Liver (tissue), 9 donors: Measurements from ENCODE around the gene HRH2. TPM values are rescaled to one million over a fixed set of nuclear protein-coding genes. Genes with fewer than 3 reads are reported as not detected.

ENCODE experiments used
- DNase-seq: peaks from one replicate; pipeline ENCODE4 v3.0.0-alpha.2; 2017; ENCODE audit warnings: low spot score
- H3K27ac ChIP-seq, 2 donors: one replicate each; pipeline ENCODE4 v1.7.0; 2013; ENCODE audit warnings: inconsistent platforms in 2 of 2, low read length in 2 of 2, control low read depth in 1 of 2, low read depth in 1 of 2, mild to moderate bottlenecking in 1 of 2
- H3K27me3 ChIP-seq, 4 donors: one replicate each; pipeline versions ENCODE4 v1.6.1 to v1.7.0; 2013; ENCODE audit warnings: low read length in 3 of 4, inconsistent platforms in 1 of 4, mild to moderate bottlenecking in 1 of 4, moderate library complexity in 1 of 4; ENCODE audit not compliant: control insufficient read depth in 4 of 4, insufficient read depth in 4 of 4
- H3K36me3 ChIP-seq, 4 donors: one replicate each; pipeline versions ENCODE4 v1.6.1 to v1.7.0; 2013; ENCODE audit warnings: low read length in 3 of 4, mild to moderate bottlenecking in 3 of 4, low read depth in 1 of 4, moderate library complexity in 1 of 4; ENCODE audit not compliant: control insufficient read depth in 4 of 4, insufficient read depth in 3 of 4
- H3K4me1 ChIP-seq, 4 donors: one replicate each; pipeline versions ENCODE4 v1.6.1 to v1.7.0; 2013; ENCODE audit warnings: low read length in 3 of 4, mild to moderate bottlenecking in 3 of 4, moderate library complexity in 1 of 4; ENCODE audit not compliant: control insufficient read depth in 4 of 4, insufficient read depth in 4 of 4
- H3K4me3 ChIP-seq, 3 donors: one replicate each; pipeline versions ENCODE4 v1.6.1 to v1.7.0; 2013; ENCODE audit warnings: low read length in 3 of 3, control low read depth in 1 of 3, low read depth in 1 of 3, mild to moderate bottlenecking in 1 of 3
- H3K9ac ChIP-seq, 2 donors: one replicate each; pipeline ENCODE4 v1.7.0; 2013; ENCODE audit warnings: low read length in 2 of 2, mild to moderate bottlenecking in 2 of 2, moderate library complexity in 2 of 2, control low read depth in 1 of 2, low read depth in 1 of 2
- H3K9me3 ChIP-seq, 4 donors: one replicate each; pipeline versions ENCODE4 v1.6.1 to v1.7.0; 2013; ENCODE audit warnings: low read length in 3 of 4; ENCODE audit not compliant: control insufficient read depth in 4 of 4
- ATF3 ChIP-seq: IDR thresholded peaks from 2 replicates; pipeline ENCODE4 v1.6.1; 2016; ENCODE audit warnings: antibody characterized with exemption
- CTCF ChIP-seq: fragments of 150-350 bp; IDR thresholded peaks from 2 replicates; pipeline ENCODE4 v1.5.1; 2017; ENCODE audit warnings: improper control_type of control experiment, low read depth, low read length; ENCODE audit not compliant: missing input control
- EGR1 ChIP-seq, 2 donors: IDR thresholded peaks; 2 replicates each; pipeline ENCODE4 v1.6.1; 2016 to 2018; ENCODE audit warnings: antibody characterized with exemption in 2 of 2, low read depth in 2 of 2
- FOXA1 ChIP-seq: IDR thresholded peaks from 2 replicates; pipeline ENCODE4 v1.6.1; 2016; ENCODE audit warnings: antibody characterized with exemption
- FOXA2 ChIP-seq: IDR thresholded peaks from 2 replicates; pipeline ENCODE4 v1.6.1; 2016; ENCODE audit warnings: antibody characterized with exemption
- GABPA ChIP-seq, 2 donors: IDR thresholded peaks in 1 of 2; conservative IDR thresholded peaks in 1 of 2; 2 replicates each; pipeline ENCODE4 v1.6.1; 2016; ENCODE audit warnings: antibody characterized with exemption in 2 of 2, mild to moderate bottlenecking in 1 of 2, moderate library complexity in 1 of 2
- HNF4A ChIP-seq, 2 donors: conservative IDR thresholded peaks; 2 replicates each; pipeline ENCODE4 v1.6.1; 2016; ENCODE audit warnings: antibody characterized with exemption in 2 of 2, mild to moderate bottlenecking in 2 of 2
- HNF4G ChIP-seq: IDR thresholded peaks from 2 replicates; pipeline ENCODE4 v1.6.1; 2016; ENCODE audit warnings: antibody characterized with exemption
- JUND ChIP-seq, 2 donors: IDR thresholded peaks; 2 replicates each; pipeline ENCODE4 v1.6.1; 2016; ENCODE audit warnings: antibody characterized with exemption in 2 of 2
- MAX ChIP-seq: IDR thresholded peaks from 2 replicates; pipeline ENCODE4 v1.6.1; 2016; ENCODE audit warnings: antibody characterized with exemption
- NR2F2 ChIP-seq: IDR thresholded peaks from 2 replicates; pipeline ENCODE4 v1.6.1; 2016; ENCODE audit warnings: antibody characterized with exemption
- RAD21 ChIP-seq, 2 donors: IDR thresholded peaks; 2 replicates each; pipeline ENCODE4 v1.6.1; 2016; ENCODE audit warnings: antibody characterized with exemption in 2 of 2, mild to moderate bottlenecking in 2 of 2
- RXRA ChIP-seq, 2 donors: IDR thresholded peaks; 2 replicates each; pipeline ENCODE4 v1.6.1; 2017 to 2018; ENCODE audit warnings: antibody characterized with exemption in 2 of 2, mild to moderate bottlenecking in 1 of 2
- SP1 ChIP-seq: IDR thresholded peaks from 2 replicates; pipeline ENCODE4 v1.6.1; 2018; ENCODE audit warnings: antibody characterized with exemption, mild to moderate bottlenecking
- TAF1 ChIP-seq: conservative IDR thresholded peaks from 2 replicates; pipeline ENCODE4 v1.6.1; 2016; ENCODE audit warnings: antibody characterized with exemption, mild to moderate bottlenecking
- YY1 ChIP-seq: IDR thresholded peaks from 2 replicates; pipeline ENCODE4 v1.6.1; 2016; ENCODE audit warnings: antibody characterized with exemption, mild to moderate bottlenecking
- ZBTB33 ChIP-seq: IDR thresholded peaks from 2 replicates; pipeline ENCODE4 v1.6.1; 2016; ENCODE audit warnings: antibody characterized with exemption
- WGBS: extraction: QIAGEN DNeasy Blood & Tissue Kit; methylation state at CpG from one replicate; pipeline ENCODE4 v1.1.7; 2013; 5-methylcytosine and 5-hydroxymethylcytosine counted together
- polyA plus RNA-seq, 2 donors: library from polyadenylated mRNA; stranded (reverse) in 1 of 2; unstranded in 1 of 2; fragments of 200-250 nt in 1 of 2; fragments of >200 nt in 1 of 2; fragmentation: Nextera tagmentation in 1 of 2; extraction: Ambion mirVana in 1 of 2; gene quantifications; one replicate each; pipeline versions ENCODE4 v1.2.1 to v1.2.3, GENCODE V29; 2013 to 2015
- total RNA-seq, 2 donors: library from RNA; depleted of rRNA; stranded (reverse); fragments of >200 nt; gene quantifications; one replicate each; pipeline ENCODE4 v1.2.3, GENCODE V29; 2014
- donor health status: healthy.
- donor health status: healthy.
- donor health status: healthy.
- donor health status: healthy.
- donor health status: healthy.

Gene HRH2
- total and polyA plus RNA-seq, 4 donors = 0.44 to 2.6 (median 1.3) TPM

- DNase-seq = no peak
- TF ChIP-seq RXRA (IDR thresholded peaks at IDR 0.05) (no peak), MAX (no peak), JUND (IDR thresholded peaks at IDR 0.05) (no peak), TAF1 (no peak), NR2F2 (no peak), HNF4A (conservative IDR thresholded peaks at IDR 0.05) (no peak)
- H3K27me3 ChIP-seq = no peaks in the 10 kb centered on the region
- 93% methylated on average over 7 of the region's 7 CpGs for WGBS
- peaks cover 0 to 12% (median 10%) of the 10 kb centered on the region in 4 donors for H3K4me1 ChIP-seq
- H3K4me3 ChIP-seq = no peak overlapping the region
- H3K9ac ChIP-seq = no peak overlapping the region
- H3K36me3 ChIP-seq = no peaks in the 10 kb centered on the region
- H3K9me3 ChIP-seq = peaks cover 0 to 3% (median 2%) of the 10 kb centered on the region in 4 donors
- H3K27ac ChIP-seq = no peak overlapping the region
Observed at GRCh38 chr5:175714479-175715085, 56.7 kb downstream of the HRH2 start.

- Histone ChIP-seq H3K4me1 (peaks cover 0 to 12% (median 10%) of the 10 kb centered on the region in 4 donors), H3K27ac (no peak overlapping the region), H3K9ac (no peak overlapping the region), H3K27me3 (no peaks in the 10 kb centered on the region), H3K36me3 (no peaks in the 10 kb centered on the region), H3K4me3 (no peak overlapping the region), H3K9me3 (peaks cover 0 to 3% (median 2%) of the 10 kb centered on the region in 4 donors)
- DNase-seq = no peak
- whole genome bisulfite sequencing = 93% methylated on average over 10 of the region's 10 CpGs
- no peak for TF ChIP-seq RAD21 (IDR thresholded peaks at IDR 0.05)
- TF ChIP-seq YY1 = no peak
- TF ChIP-seq NR2F2 = no peak
- no peak for TF ChIP-seq TAF1
- no peak for TF ChIP-seq GABPA (IDR thresholded peaks at IDR 0.05 in 1 of 2, conservative IDR thresholded peaks at IDR 0.05 in 1 of 2)
- TF ChIP-seq CTCF = no peak
- TF ChIP-seq ATF3 = no peak
- no peak for TF ChIP-seq EGR1 (IDR thresholded peaks at IDR 0.05; ENCODE audit: low read depth in 2 of 2)
- TF ChIP-seq FOXA2 = no peak
- no peak for TF ChIP-seq HNF4A (conservative IDR thresholded peaks at IDR 0.05)
- no peak for TF ChIP-seq HNF4G
- no peak for TF ChIP-seq MAX
- no peak for TF ChIP-seq RXRA (IDR thresholded peaks at IDR 0.05)
- no peak for TF ChIP-seq JUND (IDR thresholded peaks at IDR 0.05)
Observed at GRCh38 chr5:175715627-175716522, 58.0 kb downstream of the HRH2 start.

- WGBS = 62% methylated on average over 3 of the region's 3 CpGs
- H3K4me3 ChIP-seq = no peak overlapping the region
- no peak overlapping the region for H3K27ac ChIP-seq
- H3K9ac ChIP-seq = no peak overlapping the region
- peaks cover 0 to 12% (median 10%) of the 10 kb centered on the region in 4 donors for H3K4me1 ChIP-seq
- no peak for DNase-seq
- H3K36me3 ChIP-seq = no peaks in the 10 kb centered on the region
- no peaks in the 10 kb centered on the region for H3K27me3 ChIP-seq
- H3K9me3 ChIP-seq = peaks cover 0 to 3% (median 2%) of the 10 kb centered on the region in 4 donors
- no peak for TF ChIP-seq GABPA (IDR thresholded peaks at IDR 0.05 in 1 of 2, conservative IDR thresholded peaks at IDR 0.05 in 1 of 2)
- TF ChIP-seq JUND (IDR thresholded peaks at IDR 0.05) = no peak
- TF ChIP-seq YY1 = no peak
- no peak for TF ChIP-seq FOXA1
- no peak for TF ChIP-seq EGR1 (IDR thresholded peaks at IDR 0.05; ENCODE audit: low read depth in 2 of 2)
- no peak for TF ChIP-seq RAD21 (IDR thresholded peaks at IDR 0.05)
- TF ChIP-seq ATF3 = no peak
- TF ChIP-seq FOXA2 = no peak
- TF ChIP-seq CTCF = no peak
- TF ChIP-seq ZBTB33 = no peak
- TF ChIP-seq SP1 = no peak
Observed at GRCh38 chr5:175717837-175718236, 60.0 kb downstream of the HRH2 start.
